Muscle layer of colon (tissue), 2 donors: ENCODE results near the gene TCP11.

Experiments used
- H3K27ac ChIP-seq: one replicate; pipeline ENCODE4 v1.7.0; 2013; ENCODE audit warnings: low read depth, mild to moderate bottlenecking, low read length, moderate library complexity
- H3K27me3 ChIP-seq, 2 donors: one replicate each; pipeline ENCODE4 v1.7.0; 2013; ENCODE audit warnings: low read length in 2 of 2, mild to moderate bottlenecking in 2 of 2; ENCODE audit not compliant: insufficient read depth in 2 of 2, control insufficient read depth in 1 of 2
- H3K36me3 ChIP-seq: one replicate; pipeline ENCODE4 v1.7.0; 2013; ENCODE audit warnings: mild to moderate bottlenecking, low read length; ENCODE audit not compliant: insufficient read depth
- H3K4me1 ChIP-seq: one replicate; pipeline ENCODE4 v1.7.0; 2013; ENCODE audit warnings: mild to moderate bottlenecking, low read length; ENCODE audit not compliant: insufficient read depth
- H3K4me3 ChIP-seq, 2 donors: one replicate each; pipeline ENCODE4 v1.7.0; 2013; ENCODE audit warnings: low read length in 2 of 2, low read depth in 1 of 2, mild to moderate bottlenecking in 1 of 2, moderate library complexity in 1 of 2
- H3K9ac ChIP-seq: one replicate; pipeline ENCODE4 v1.7.0; 2013; ENCODE audit warnings: low read length
- H3K9me3 ChIP-seq: one replicate; pipeline ENCODE4 v1.7.0; 2013; ENCODE audit warnings: mild to moderate bottlenecking, low read length
- donor health status: abdominal sarcoma.
- donor health status: Adenocarcinoma of cecum.

Gene TCP11

DNA sequence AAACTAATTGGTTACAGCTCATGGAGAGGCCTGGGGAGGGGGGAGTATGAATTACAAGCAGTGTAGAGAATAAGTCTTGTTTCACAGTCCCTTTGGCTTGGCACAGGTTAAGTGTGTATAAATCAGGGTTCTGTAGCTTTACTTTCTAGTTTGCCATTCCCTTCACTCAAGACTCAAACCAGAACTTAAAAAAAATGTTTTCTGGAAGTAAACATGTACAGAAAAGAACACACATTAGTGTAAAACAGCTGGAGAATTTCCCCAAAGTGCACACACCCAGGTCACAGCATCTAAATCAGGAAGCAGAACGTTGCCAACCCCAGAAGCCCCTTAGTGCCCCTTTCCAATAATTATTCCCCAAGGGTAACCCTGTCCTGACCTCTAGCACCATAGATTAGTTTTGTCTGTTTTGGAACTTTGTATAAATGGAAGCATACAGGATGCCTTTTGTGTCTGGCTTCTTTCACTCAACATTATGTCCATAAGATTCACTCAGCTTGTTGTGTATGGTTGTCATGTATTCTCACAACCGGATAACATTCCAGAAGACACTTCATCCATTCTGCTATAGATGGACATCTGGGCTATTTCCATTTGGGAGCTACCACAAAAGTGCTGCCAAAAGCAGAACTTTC, 38.9 kb upstream of the TCP11 start:
- Histone ChIP-seq H3K4me1 (peaks cover 30% of the 10 kb centered on the region), H3K27ac (no peak overlapping the region), H3K9me3 (no peaks in the 10 kb centered on the region), H3K27me3 (no peaks in the 10 kb centered on the region), H3K9ac (no peak overlapping the region), H3K4me3 (no peak overlapping the region), H3K36me3 (no peaks in the 10 kb centered on the region)

DNA sequence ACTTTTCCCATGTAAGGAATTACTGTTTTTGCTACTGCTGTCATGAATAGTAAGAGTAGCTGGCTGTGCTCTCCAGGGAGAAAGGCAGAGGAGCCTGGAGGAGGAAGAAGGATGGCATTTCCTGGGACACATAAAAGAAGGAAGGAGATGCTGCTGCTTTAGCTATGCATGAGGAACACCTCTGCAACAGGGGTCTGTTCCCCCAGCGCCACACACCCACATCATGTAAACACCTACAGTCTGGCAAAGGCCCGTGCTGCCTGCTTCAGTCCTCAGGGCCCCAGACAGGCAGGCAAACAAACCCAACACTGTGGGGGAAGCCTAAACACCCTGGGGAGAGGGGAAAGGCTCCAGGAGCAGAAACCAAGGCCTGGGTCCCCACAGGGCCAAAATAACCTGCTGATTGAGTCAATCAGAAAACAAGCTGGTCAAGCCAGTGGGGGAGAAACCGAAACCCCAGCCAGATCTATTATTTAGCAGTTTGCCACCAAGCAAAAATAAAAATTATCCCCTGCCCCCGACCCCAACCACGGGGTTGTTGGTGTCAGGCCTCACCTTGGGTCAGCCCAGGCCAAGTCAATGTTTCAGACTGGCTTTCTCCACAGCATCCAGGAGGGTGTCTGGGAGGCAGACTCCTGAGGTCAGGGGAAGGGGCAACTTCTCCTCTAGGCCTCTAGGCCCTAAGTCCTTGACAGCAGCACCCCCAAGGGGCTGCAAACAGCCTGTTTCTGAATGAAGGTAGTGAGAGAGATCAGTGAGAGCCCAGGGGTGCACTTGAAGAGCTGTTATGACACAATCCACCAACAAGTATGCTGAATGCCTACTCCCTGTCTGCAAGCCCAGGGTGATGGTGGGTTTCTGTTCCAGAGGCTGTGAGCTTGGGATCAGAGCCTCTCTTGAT, 38.0 kb upstream of the TCP11 start:
- H3K27ac ChIP-seq, result no peak overlapping the region
- H3K36me3 ChIP-seq, result no peaks in the 10 kb centered on the region
- H3K27me3 ChIP-seq, result no peaks in the 10 kb centered on the region
- H3K9ac ChIP-seq, result no peak overlapping the region
- H3K4me3 ChIP-seq, result no peak overlapping the region
- H3K9me3 ChIP-seq, result no peaks in the 10 kb centered on the region
- H3K4me1 ChIP-seq, result peaks cover 30% of the 10 kb centered on the region

DNA sequence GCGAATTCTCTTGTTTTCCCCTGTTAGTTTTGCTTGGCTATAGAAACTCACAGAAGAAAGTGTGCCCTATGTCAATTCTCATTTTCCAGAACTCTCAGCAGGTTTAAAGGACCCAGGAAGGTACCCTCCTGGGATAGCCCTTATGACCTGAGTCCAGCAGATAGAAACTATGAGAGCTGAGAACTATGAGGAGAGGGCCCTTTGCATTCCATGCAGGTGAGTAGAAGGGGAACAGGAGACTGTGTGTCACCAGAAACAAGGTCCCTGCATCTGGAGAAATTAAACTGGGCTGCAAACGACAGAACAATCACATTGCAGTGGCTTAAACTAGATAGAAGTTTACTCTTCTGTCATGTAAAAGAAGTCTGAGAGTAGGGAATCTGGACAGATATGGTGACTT, 36.9 kb upstream of the TCP11 start:
- no peaks in the 10 kb centered on the region for H3K36me3 ChIP-seq
- H3K9me3 ChIP-seq, result no peaks in the 10 kb centered on the region
- no peak overlapping the region for H3K9ac ChIP-seq
- H3K4me1 ChIP-seq, result peaks cover 30% of the 10 kb centered on the region
- no peak overlapping the region for H3K4me3 ChIP-seq
- no peaks in the 10 kb centered on the region for H3K27me3 ChIP-seq
- H3K27ac ChIP-seq, result no peak overlapping the region

DNA sequence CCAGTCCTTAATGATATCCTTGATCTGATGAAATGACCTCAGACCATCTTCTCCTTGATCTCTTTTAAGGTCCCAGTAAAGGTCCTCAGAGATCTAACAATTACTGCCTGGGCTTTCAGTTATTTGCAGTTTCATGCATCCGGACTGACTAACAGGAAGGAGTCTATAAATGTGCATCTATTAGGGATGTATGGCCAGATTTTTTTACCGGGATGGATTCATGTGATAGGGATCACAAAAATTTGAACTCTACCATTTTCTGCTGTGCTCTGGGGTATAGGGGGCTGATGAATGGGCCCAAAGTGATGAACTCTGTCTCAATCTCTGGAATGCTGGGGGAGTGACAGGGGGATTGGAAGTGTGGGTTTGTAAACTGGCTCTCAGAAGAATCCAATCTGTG, 36.5 kb upstream of the TCP11 start:
- H3K4me3 ChIP-seq, result no peak overlapping the region
- no peaks in the 10 kb centered on the region for H3K36me3 ChIP-seq
- no peaks in the 10 kb centered on the region for H3K9me3 ChIP-seq
- H3K9ac ChIP-seq, result no peak overlapping the region
- no peaks in the 10 kb centered on the region for H3K27me3 ChIP-seq
- no peak overlapping the region for H3K27ac ChIP-seq
- H3K4me1 ChIP-seq, result peaks cover 30% of the 10 kb centered on the region

DNA sequence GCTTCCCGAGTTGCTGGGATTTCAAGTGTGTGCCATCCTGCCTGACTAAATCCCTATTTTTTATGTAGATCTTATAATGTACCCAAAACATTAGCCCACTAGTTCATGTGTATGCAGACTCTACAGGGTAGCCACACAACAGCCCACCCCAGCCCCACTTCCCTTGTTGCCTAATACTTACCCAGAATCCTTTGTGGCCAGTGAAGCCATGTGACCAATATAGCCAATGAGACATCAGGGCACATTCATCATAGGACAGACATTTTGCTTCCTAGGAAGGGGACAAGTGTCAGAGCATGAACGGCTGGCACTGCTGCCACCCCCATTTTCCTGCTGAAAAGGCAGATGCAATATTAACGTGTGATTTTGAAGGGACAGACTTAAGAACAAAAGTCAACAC, 36.0 kb upstream of the TCP11 start:
- H3K4me1 ChIP-seq, result peaks cover 30% of the 10 kb centered on the region
- no peaks in the 10 kb centered on the region for H3K9me3 ChIP-seq

DNA sequence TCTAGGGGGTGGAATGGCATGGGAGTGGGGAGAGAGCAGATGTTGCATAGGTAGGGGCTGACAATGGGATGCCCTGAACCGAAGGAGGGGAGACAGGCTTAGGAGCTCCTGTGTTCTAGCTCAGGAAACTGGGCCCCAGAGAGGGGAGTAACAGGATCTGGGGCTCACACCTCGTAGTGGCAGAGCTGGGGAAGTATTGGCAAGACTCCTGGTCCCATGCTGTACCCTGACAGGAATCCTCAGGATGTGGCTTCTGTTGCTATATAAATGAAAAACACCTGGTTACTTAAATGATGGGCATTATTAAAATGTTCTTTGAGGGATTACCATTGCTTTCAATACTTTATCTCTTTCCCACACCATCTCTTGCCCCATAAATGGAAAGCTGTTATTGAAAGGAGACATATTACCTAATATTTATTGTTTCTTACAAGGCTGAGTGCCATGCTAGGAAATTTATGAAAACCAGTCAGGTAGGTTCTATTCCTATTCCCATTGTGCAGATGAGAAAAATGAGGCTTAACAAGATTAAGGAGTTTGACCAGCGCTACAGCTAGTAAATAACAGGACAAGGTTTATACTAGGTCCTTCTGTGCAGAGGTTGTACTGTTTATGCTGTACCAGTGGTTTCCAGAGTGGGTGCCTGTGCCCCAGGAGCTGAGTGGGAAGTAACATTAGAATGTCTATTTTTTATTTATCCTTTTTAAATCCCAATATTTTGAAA, 35.3 kb upstream of the TCP11 start:
- Histone ChIP-seq H3K27ac (no peak overlapping the region), H3K4me1 (peaks cover 25% of the 10 kb centered on the region), H3K9ac (no peak overlapping the region), H3K27me3 (no peaks in the 10 kb centered on the region), H3K36me3 (no peaks in the 10 kb centered on the region), H3K9me3 (no peaks in the 10 kb centered on the region), H3K4me3 (no peak overlapping the region)

More for the DNA sequence above, 36.0 kb upstream of the TCP11 start:
- no peak overlapping the region for H3K4me3 ChIP-seq
- H3K27ac ChIP-seq, result no peak overlapping the region
- H3K9ac ChIP-seq, result no peak overlapping the region
- no peaks in the 10 kb centered on the region for H3K27me3 ChIP-seq
- H3K36me3 ChIP-seq, result no peaks in the 10 kb centered on the region

DNA sequence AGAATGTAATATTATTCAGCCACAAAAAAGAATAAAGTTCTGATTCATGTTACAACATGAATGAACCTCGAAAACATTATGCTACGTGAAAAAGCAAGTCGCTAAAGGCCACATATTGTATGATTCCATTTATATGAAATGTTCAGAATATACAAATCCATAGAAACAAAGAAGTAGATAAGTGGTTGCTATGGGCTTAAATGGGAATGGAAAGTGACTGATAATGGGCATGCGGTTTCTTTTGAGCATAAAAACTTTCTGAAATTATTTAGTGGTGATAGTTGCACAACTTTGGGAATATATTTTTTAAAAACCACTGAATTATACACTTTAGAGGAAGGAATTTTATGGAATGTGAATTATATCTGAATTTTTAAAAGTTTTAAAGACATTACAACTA, 33.4 kb upstream of the TCP11 start:
- Histone ChIP-seq H3K9me3 (no peaks in the 10 kb centered on the region), H3K27ac (no peak overlapping the region), H3K4me3 (no peak overlapping the region), H3K9ac (no peak overlapping the region), H3K36me3 (no peaks in the 10 kb centered on the region), H3K27me3 (no peaks in the 10 kb centered on the region), H3K4me1 (peaks cover 7% of the 10 kb centered on the region)

DNA sequence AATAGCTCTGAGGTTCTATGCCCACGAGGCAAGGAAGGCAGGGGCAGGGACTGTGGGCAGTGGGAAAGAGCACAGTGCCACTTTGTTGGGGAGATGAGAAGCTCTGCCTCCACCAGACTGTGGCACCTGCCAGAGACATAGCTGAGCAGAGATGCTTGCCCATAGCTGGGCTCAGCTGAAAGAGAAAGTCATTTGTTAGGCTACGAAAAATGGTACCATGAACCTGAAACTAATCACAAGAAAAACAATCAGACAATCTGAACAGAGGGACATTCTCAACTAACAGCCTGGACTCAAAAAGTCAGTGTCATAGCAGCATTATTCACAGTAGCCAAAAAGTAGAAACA, 32.9 kb upstream of the TCP11 start:
- Histone ChIP-seq H3K36me3 (no peaks in the 10 kb centered on the region), H3K9me3 (no peaks in the 10 kb centered on the region), H3K9ac (no peak overlapping the region), H3K27ac (no peak overlapping the region), H3K4me1 (peaks cover 3% of the 10 kb centered on the region), H3K27me3 (no peaks in the 10 kb centered on the region), H3K4me3 (no peak overlapping the region)

DNA sequence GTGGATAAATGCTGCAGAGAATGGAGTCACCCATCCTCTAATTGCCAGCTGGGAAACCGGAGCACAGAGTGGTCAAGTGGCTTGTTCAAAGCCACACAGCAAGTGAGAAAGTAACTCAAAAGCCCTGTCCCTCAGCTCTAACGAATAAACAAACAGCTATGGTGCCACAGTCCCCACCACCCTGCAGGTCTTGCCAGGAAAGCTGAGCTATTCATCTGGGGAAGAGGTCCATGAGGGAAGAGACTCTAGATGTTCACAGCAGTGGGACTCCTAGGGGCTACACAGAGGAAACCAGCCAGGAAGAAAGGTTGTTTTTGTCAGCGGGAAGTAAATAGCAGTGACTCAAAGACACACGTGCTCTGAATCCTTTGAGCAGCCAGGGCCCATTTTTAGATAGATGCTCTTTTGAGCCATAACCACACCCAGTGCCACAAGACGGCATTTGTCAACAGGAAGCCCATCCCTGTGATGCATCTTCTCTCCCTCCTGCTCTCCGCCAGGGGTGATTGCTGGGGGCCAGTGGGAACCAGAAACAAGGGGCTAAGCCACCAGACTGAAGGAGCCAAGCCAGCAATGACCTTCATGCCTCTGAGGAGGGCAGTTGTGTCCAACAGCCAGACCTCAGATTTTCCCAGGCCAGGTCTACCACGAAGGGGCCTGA, 32.4 kb upstream of the TCP11 start:
- Histone ChIP-seq H3K27ac (no peak overlapping the region), H3K9me3 (no peaks in the 10 kb centered on the region), H3K36me3 (no peaks in the 10 kb centered on the region), H3K27me3 (no peaks in the 10 kb centered on the region), H3K9ac (no peak overlapping the region), H3K4me1 (no peaks in the 10 kb centered on the region), H3K4me3 (no peak overlapping the region)

DNA sequence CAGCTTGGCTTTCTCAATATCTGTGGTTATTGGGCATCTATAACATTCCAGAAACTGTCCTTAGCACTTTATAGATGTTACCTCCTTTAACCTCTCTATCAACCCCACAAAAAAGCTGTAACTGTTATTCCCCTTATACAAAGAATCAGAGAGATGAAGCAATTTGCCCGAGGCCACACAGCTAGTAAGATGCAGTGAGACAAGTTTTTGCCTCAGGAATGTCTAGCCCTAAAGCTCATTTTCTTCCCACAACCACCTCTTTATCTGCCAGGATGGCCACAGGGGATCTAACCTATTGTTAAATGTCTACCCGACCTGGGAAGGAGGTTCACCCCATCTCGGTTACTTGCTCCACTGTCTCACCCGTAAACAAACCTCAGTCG, 31.9 kb upstream of the TCP11 start:
- H3K9ac ChIP-seq, result no peak overlapping the region
- H3K27me3 ChIP-seq, result no peaks in the 10 kb centered on the region
- H3K9me3 ChIP-seq, result no peaks in the 10 kb centered on the region
- H3K4me1 ChIP-seq, result no peaks in the 10 kb centered on the region
- H3K36me3 ChIP-seq, result no peaks in the 10 kb centered on the region
- H3K27ac ChIP-seq, result no peak overlapping the region
- H3K4me3 ChIP-seq, result no peak overlapping the region

DNA sequence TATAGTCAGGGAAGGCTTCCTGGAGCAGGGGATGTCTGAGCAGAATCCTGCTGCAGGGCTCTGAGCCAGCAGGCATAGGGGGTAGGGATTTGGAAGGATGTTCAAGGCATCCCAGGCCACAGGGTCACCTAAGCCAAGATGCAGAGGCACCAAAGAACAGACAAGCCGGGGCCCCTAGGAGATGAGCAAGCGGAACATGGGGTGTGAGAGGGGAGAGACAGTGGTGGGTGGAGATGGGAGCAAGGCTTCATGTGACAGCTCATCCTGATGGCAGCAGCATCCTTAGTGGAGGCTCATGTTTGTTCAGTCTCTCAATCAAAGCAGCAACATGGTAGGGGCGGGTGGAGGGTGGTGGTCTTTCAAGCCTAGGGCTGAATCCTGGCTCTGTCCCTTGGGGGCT, 29.8 kb upstream of the TCP11 start:
- no peaks in the 10 kb centered on the region for H3K36me3 ChIP-seq
- no peaks in the 10 kb centered on the region for H3K27me3 ChIP-seq
- no peak overlapping the region for H3K27ac ChIP-seq
- H3K9me3 ChIP-seq, result no peaks in the 10 kb centered on the region
- no peak overlapping the region for H3K4me3 ChIP-seq
- H3K4me1 ChIP-seq, result no peaks in the 10 kb centered on the region
- no peak overlapping the region for H3K9ac ChIP-seq
